HL-60 (cell line): ENCODE results near the gene HMCN2.

ENCODE experiments used
- CTCF ChIP-seq: IDR thresholded peaks from one replicate; pipeline ENCODE4 v1.5.1; 2011; ENCODE audit warnings: low read length, control low read depth, inconsistent platforms; ENCODE audit not compliant: insufficient read depth
- POLR2AphosphoS5 ChIP-seq: IDR thresholded peaks from 2 replicates; pipeline ENCODE4 v1.6.1; 2012; ENCODE audit warnings: low read depth
- SPI1 ChIP-seq: IDR thresholded peaks from 2 replicates; pipeline ENCODE4 v1.6.1; 2012; ENCODE audit warnings: low read depth, mild to moderate bottlenecking, borderline replicate concordance

DNA sequence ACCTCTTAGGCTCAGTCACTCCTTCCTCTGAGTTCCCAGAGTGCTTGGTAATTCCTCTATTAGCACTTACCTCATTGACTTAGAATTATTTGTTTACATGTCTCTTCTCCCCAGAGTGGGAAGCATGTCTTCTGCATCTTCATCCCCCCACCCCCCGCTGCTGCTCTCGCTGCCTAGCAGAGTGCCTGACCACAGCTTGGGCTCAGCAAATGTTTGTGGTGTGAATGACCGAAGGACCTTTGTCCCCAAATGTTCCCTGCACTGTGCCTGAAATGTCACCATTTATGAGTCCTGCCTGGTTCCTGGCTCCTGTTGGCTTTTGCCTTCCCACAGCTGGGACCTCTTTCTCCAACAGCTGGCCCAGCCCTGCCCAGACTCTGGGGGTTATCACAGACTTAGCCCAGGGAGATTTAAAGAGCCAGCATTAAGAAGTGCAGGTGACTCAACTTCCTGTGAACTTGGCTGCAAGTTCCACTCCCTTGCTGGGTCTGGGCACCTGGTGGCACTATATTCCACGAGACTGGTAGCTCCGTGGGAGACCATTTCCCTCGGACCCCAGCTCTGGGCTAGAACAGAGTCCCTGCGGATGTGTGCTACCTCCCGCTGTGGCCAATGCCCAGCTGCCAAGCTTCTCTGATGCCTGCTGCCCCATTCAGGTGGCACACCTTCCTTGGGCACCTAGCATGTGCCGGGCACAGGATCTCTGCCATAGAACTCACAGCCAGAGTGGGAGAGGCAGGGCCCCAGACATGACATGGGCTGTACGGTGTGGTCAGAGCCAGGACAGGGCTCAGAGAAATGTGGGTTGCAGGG lies 1.8 kb upstream of the HMCN2 start:
- TF ChIP-seq SPI1 (no peak), CTCF (no peak), POLR2AphosphoS5 (no peak)
